ENCODE results near the gene RACGAP1. TPM values are rescaled to one million over a fixed set of nuclear protein-coding genes. Genes with fewer than 3 reads are reported as not detected.

Gene RACGAP1
- total RNA-seq, 4 donors from 2014 or later = 4.0 to 7.2 (median 6.2) TPM

GRCh38 chr12:49961111-49961922 lies 64.0 kb downstream of the RACGAP1 start, which contains the start of gene AQP5:
TSS of gene AQP5 (plus strand) at chr12:49961872. CDS start at chr12:49962018, 146 bp downstream.
- H3K27me3 ChIP-seq = no peaks in the 10 kb centered on the region
- WGBS, 2 donors = 5 to 7% methylated on average over 22 to 24 of the region's 111 CpGs
- peak within 1 kb of the TSS; percentile 28 to 57 (median 46) for H3K27ac ChIP-seq
- H3K4me1 ChIP-seq = peaks cover 20 to 53% of the 10 kb centered on the region in 2 donors
- intact Hi-C loops (cut with DNase I) = no loop called here
- H3K9me3 ChIP-seq = no peaks in the 10 kb centered on the region
- H3K4me3 ChIP-seq (replicated peaks in 1 of 3) = peak within 1 kb of the TSS in 1 of 3 donors; percentile 21
- no peaks in the 10 kb centered on the region for H3K36me3 ChIP-seq
- TF ChIP-seq POLR2A (IDR thresholded peaks at IDR 0.05) (no peak), CTCF (IDR thresholded peaks at IDR 0.05) (no peak)
- peak; percentile 22 to 32 for DNase-seq

DNA sequence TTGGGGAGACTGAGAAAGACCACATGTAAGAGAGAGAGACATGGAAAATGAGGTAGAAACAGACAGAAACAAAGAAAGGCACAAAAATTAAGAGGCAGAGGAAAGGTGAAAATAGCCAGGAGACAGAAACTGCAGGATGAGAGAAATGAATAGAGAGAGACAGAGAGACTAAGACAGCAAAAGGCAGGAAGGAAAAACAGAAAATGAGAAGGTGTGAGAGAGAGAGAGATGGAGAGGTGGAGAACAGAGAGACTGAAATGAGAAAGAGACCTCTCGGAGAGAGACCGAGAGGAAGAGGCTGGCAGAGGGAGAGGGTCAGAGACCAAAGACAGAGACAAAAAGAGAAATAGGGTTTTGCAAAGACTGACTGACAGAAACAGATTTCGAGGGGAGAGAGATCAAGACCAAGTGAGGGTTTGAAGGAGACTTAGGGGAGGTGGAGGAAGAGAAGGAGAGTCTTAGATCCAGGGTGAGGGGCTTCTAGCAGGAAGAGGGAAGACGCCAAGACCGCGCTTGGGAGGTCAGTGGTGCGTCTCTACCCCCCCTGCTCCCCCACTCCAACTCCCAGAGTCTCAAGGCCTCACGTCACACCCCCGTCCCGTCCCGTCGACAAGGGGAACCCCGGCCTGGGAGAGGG lies 64.7 kb downstream of the RACGAP1 start:
- H3K9me3 ChIP-seq = no peaks in the 10 kb centered on the region
- 44 to 53% methylated on average over 7 of the region's 13 CpGs for WGBS, 2 donors
- H3K27me3 ChIP-seq = no peaks in the 10 kb centered on the region
- intact Hi-C loops (cut with DNase I) = no loop called here
- no peak for DNase-seq
- no peak for TF ChIP-seq CTCF (IDR thresholded peaks at IDR 0.05)
- TF ChIP-seq POLR2A (IDR thresholded peaks at IDR 0.05) = no peak
- H3K27ac ChIP-seq = no peak overlapping the region
- H3K36me3 ChIP-seq = no peaks in the 10 kb centered on the region
- H3K4me3 ChIP-seq (replicated peaks in 1 of 3) = peak overlapping the region in 1 of 3 donors; percentile 21
- peaks cover 20 to 54% of the 10 kb centered on the region in 2 donors for H3K4me1 ChIP-seq

DNA sequence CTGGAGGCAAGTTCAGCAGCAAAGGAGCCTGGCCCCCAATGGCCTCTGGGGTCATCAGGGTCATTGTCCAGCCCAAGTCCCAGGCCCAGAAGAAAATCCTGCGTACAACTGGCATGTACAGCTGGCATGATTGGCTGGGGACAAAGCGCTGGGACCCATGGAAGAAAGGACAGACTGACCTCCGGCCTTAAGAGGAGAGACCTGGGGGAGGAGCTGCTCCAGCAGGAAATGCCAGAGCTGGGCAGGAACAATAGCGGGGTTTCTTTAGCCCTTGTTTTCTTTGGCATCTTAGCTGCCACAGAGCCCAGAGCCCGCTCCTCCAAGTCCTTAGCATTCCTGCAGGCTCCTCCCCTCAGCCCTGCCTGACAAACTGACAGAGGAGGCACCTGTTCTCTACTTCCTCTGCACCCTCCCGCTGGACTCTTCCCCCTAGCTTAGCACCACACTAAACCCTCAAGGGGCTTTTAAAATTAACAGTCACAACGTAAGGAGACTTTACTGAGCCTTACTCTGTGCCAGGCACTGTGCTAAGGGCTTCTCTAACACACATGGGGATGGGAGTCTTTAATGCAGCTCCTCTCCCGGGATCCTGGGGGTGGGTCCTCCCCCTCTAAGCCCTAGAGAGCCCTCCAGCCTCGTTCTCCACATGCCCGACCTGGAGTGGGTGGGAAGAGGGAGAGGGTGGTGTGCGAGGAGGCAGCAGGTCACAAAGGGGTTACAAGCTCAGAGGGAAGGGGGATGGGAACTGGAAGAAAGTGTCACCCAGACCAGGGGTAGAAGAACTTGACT lies 65.4 kb downstream of the RACGAP1 start:
- Histone ChIP-seq H3K4me1 (peaks cover 20 to 55% of the 10 kb centered on the region in 2 donors), H3K4me3 (replicated peaks in 1 of 3) (no peak overlapping the region), H3K27me3 (no peaks in the 10 kb centered on the region), H3K27ac (peak overlapping the region; percentile 61 to 77 (median 77)), H3K9me3 (no peaks in the 10 kb centered on the region), H3K36me3 (no peaks in the 10 kb centered on the region)
- peak; percentile 94 to 95 for DNase-seq
- peak in 1 of 2 donors; percentile 40 for TF ChIP-seq POLR2A (IDR thresholded peaks at IDR 0.05)
- no peak for TF ChIP-seq CTCF (IDR thresholded peaks at IDR 0.05)
- WGBS, 2 donors = 10 to 12% methylated on average over 11 of the region's 11 CpGs
- intact Hi-C loops (cut with DNase I) = no loop called here

- TF ChIP-seq CTCF (IDR thresholded peaks at IDR 0.05) (no peak), POLR2A (IDR thresholded peaks at IDR 0.05) (no peak)
- no peaks in the 10 kb centered on the region for H3K9me3 ChIP-seq
- no peak overlapping the region for H3K27ac ChIP-seq
- H3K27me3 ChIP-seq = no peaks in the 10 kb centered on the region
- DNase-seq = no peak
- intact Hi-C loops (cut with DNase I) = no loop called here
- no peaks in the 10 kb centered on the region for H3K36me3 ChIP-seq
- no peak overlapping the region for H3K4me3 ChIP-seq (replicated peaks in 1 of 3)
- H3K4me1 ChIP-seq = peaks cover 15 to 45% of the 10 kb centered on the region in 2 donors
These were observed 67.7 kb downstream of the RACGAP1 start for GRCh38 chr12:49957570-49957967.
